ENCODE results near the gene SIDT2. TPM values are rescaled to one million over a fixed set of nuclear protein-coding genes. Genes with fewer than 3 reads are reported as not detected.

The SIDT2 gene
- total and polyA plus RNA-seq, 2 of the 8 experiments (the other 6 are each of a cell fraction or from before 2014, with no cell fraction given), result 18.5 to 21.1 TPM

DNA sequence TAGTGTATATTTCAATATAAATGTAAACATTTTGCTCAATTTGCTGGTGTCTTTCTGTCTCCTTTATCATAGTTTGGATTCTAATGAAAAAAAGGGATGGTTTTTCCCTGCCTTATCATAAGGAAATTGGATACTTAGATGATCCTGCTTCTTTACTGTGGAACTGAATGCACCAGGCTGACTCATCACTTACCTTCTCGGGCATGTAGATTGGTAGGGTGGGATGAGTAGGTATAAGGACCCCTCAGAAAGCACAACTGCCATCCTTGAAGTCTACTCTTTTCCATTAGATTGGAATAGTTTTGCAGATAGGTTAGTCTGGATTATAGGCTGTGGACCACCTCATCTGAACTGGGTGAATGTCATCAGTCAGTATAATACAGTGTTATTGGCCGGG lies 7.5 kb upstream of the SIDT2 start:
- no peak overlapping the region for H3K56ac ChIP-seq (replicated peaks; ENCODE audit: insufficient read length, low read depth, low read length)
- H3K4me2 ChIP-seq (ENCODE audit: insufficient read depth in 1 of 2, low read depth in 2 of 2, low read length in 2 of 2), result no peak overlapping the region
- no peak overlapping the region for H2BK15ac ChIP-seq (ENCODE audit: low read length)
- H4K5ac ChIP-seq (ENCODE audit: insufficient read length, low read depth, low read length), result no peak overlapping the region
- H3K14ac ChIP-seq (ENCODE audit: insufficient read length), result no peak overlapping the region
- DNase-seq (ENCODE audit: low read depth in 1 of 2, low spot score in 2 of 2) (no peak), FAIRE-seq (no peak)
- no peaks in the 10 kb centered on the region for H3K79me2 ChIP-seq (ENCODE audit: control insufficient read depth in 1 of 2, insufficient read depth in 2 of 2, low read length in 2 of 2)
- H3K79me1 ChIP-seq (ENCODE audit: low read depth, low read length), result no peaks in the 10 kb centered on the region; the same call in 1 of the 2 replicates
- no peak overlapping the region for H3K27ac ChIP-seq (ENCODE audit: low read depth, low read length)
- H4K8ac ChIP-seq (ENCODE audit: extremely low read depth, insufficient read depth, low read length), result no peak overlapping the region
- peaks cover 0 to 3% of the 10 kb centered on the region in 2 experiments for H4K20me1 ChIP-seq (replicated peaks in 1 of 2; ENCODE audit: control insufficient read depth in 1 of 2, insufficient read depth in 2 of 2, low read length in 2 of 2)
- H3K27me3 ChIP-seq (replicated peaks in 1 of 4; ENCODE audit: control insufficient read depth in 3 of 4, extremely low read depth in 1 of 4, insufficient read depth in 3 of 4, low read length in 3 of 4), result no peaks in the 10 kb centered on the region
- no peak overlapping the region for H2AFZ ChIP-seq (ENCODE audit: low read length)
- H2AK5ac ChIP-seq (ENCODE audit: low read depth, low read length), result no peak overlapping the region
- peaks cover 6 to 47% (median 23%) of the 10 kb centered on the region in 4 experiments; a peak in 6 of 8 replicates for H3K36me3 ChIP-seq (ENCODE audit: control insufficient read depth in 2 of 4, insufficient read depth in 4 of 4, low read length in 3 of 4)
- ChIA-PET CTCF (ENCODE audit: partially characterized antibody) (interaction anchor here (0.6 to 2.8 kb wide), 4 partner anchors 10 to 25 kb away, joined by 3 to 24 read pairs (median 7); no protein-coding TSS in a partner anchor), POLR2A (ENCODE audit: partially characterized antibody) (interaction anchor here (1.2 to 4.3 kb wide), 5 partner anchors 8 to 49 kb away, joined by 3 to 35 read pairs (median 5); partner anchors contain the start of genes PAFAH1B2 and SIDT2)
- no peak overlapping the region for H3K9ac ChIP-seq (replicated peaks in 1 of 4; ENCODE audit: extremely low read depth in 1 of 4, low read depth in 3 of 4, low read length in 3 of 4)
- no peak overlapping the region for H3K23ac ChIP-seq (ENCODE audit: insufficient read length)
- no peak overlapping the region for H4K91ac ChIP-seq (replicated peaks; ENCODE audit: insufficient read length, low read length)
- no peak overlapping the region for H2BK5ac ChIP-seq (ENCODE audit: low read depth, low read length)
- H3K4me3 ChIP-seq (ENCODE audit: extremely low read depth in 1 of 4, insufficient read depth in 2 of 4, low read depth in 3 of 4, low read length in 4 of 4), result no peak overlapping the region
- no peaks in the 10 kb centered on the region for H3K9me3 ChIP-seq (ENCODE audit: insufficient read depth in 2 of 2, low read depth in 1 of 2, low read length in 1 of 2)
- H3K18ac ChIP-seq (ENCODE audit: extremely low read depth, low read length), result no peak overlapping the region
- 100% methylated on average over 2 of the region's 2 CpGs; no CpG with 5 or more reads in 1 of the 2 experiments for WGBS, 2 experiments (ENCODE audit: extremely low coverage in 1 of 2, insufficient coverage in 1 of 2, insufficient read length in 1 of 2, insufficient replicate concordance in 2 of 2, low coverage in 1 of 2, low lambda C conversion rate in 2 of 2, missing lambda C conversion rate in 1 of 2)
- H3K4me1 ChIP-seq (replicated peaks in 1 of 4; ENCODE audit: control insufficient read depth in 3 of 4, insufficient read depth in 4 of 4, low read length in 3 of 4), result no peaks in the 10 kb centered on the region
- no peak overlapping the region for H3K4ac ChIP-seq (replicated peaks; ENCODE audit: insufficient read length, low read depth, low read length)
- no peak overlapping the region for H2BK12ac ChIP-seq (ENCODE audit: low read depth, low read length)
- H3K23me2 ChIP-seq (ENCODE audit: low read depth, low read length), result no peaks in the 10 kb centered on the region
- H2BK20ac ChIP-seq (ENCODE audit: low read length), result no peak overlapping the region
- no peak overlapping the region for H2BK120ac ChIP-seq (replicated peaks; ENCODE audit: low read depth, low read length)
- TF ChIP-seq SUZ12 (IDR thresholded peaks at IDR 0.05; ENCODE audit: low read length) (no peak), ATF2 (IDR thresholded peaks at IDR 0.05; ENCODE audit: low read length) (no peak), EZH2 (IDR thresholded peaks at IDR 0.05; ENCODE audit: low read depth, low read length, severe bottlenecking) (no peak), ASH2L (IDR thresholded peaks at IDR 0.05; ENCODE audit: low read length) (no peak), KDM4A (IDR thresholded peaks at IDR 0.05; ENCODE audit: low read depth, low read length, severe bottlenecking) (no peak), BRCA1 (IDR thresholded peaks at IDR 0.05; ENCODE audit: low read depth, low read length) (no peak), SRF (IDR thresholded peaks at IDR 0.05; ENCODE audit: low read depth, low read length) (no peak), KDM5A (IDR thresholded peaks at IDR 0.05; ENCODE audit: low read length) (no peak), ZNF274 (IDR thresholded peaks at IDR 0.05; ENCODE audit: borderline replicate concordance, extremely low read depth, low read length) (no peak), TAF1 (IDR thresholded peaks at IDR 0.05; ENCODE audit: low read depth, low read length) (no peak), CHD2 (IDR thresholded peaks at IDR 0.05; ENCODE audit: low read length) (no peak), MAX (IDR thresholded peaks at IDR 0.05) (no peak), HDAC6 (IDR thresholded peaks at IDR 0.05; ENCODE audit: low read depth, low read length) (no peak)

Data from H1 (cell line).